Loucy (cell line): ENCODE data around the gene TM9SF1.

Source experiments
- H2AFZ ChIP-seq: fragments of 200-600 bp; sonication (generic); 2 replicates; pipeline ENCODE4 v1.6.0; 2016; ENCODE audit warnings: antibody characterized with exemption, mild to moderate bottlenecking, low read length, moderate library complexity
- H3F3A ChIP-seq: fragments of 200-600 bp; 2 replicates; pipeline ENCODE4 v1.6.0; 2016; ENCODE audit warnings: antibody characterized with exemption, low read depth, mild to moderate bottlenecking
- H3K27me3 ChIP-seq: fragments of 200-600 bp; sonication (generic); 2 replicates; pipeline ENCODE4 v1.6.1; 2014; ENCODE audit warnings: low read length, mild to moderate bottlenecking; ENCODE audit not compliant: insufficient read depth, poor library complexity, severe bottlenecking
- H3K36me3 ChIP-seq: fragments of 200-600 bp; sonication (generic); 2 replicates; pipeline ENCODE4 v1.6.1; 2016; ENCODE audit warnings: low read length; ENCODE audit not compliant: insufficient read depth
- H3K4me1 ChIP-seq: fragments of 200-600 bp; sonication (generic); 2 replicates; pipeline ENCODE4 v1.5.1; 2014; ENCODE audit warnings: low read length, mild to moderate bottlenecking; ENCODE audit not compliant: insufficient read depth, poor library complexity, severe bottlenecking
- H3K4me2 ChIP-seq: fragments of 200-600 bp; sonication (generic); 2 replicates; pipeline ENCODE4 v1.6.0; 2014; ENCODE audit warnings: antibody characterized with exemption, low read length, low read depth, mild to moderate bottlenecking; ENCODE audit not compliant: poor library complexity, severe bottlenecking
- H3K4me3 ChIP-seq: fragments of 200-600 bp; sonication (generic); 2 replicates; pipeline ENCODE4 v1.5.1; 2014; ENCODE audit warnings: low read length, mild to moderate bottlenecking, mixed read lengths; ENCODE audit not compliant: poor library complexity, severe bottlenecking
- H3K79me2 ChIP-seq: fragments of 200-600 bp; sonication (generic); 2 replicates; pipeline ENCODE4 v1.6.1; 2014; ENCODE audit warnings: low read length; ENCODE audit not compliant: insufficient read depth
- H3K9ac ChIP-seq: fragments of 200-600 bp; sonication (generic); 2 replicates; pipeline ENCODE4 v1.6.0; 2014; ENCODE audit warnings: mild to moderate bottlenecking, low read depth, low read length, moderate library complexity; ENCODE audit not compliant: poor library complexity, severe bottlenecking
- H3K9me2 ChIP-seq: fragments of 200-600 bp; sonication (generic); replicated peaks from 2 replicates; pipeline ENCODE4 v1.6.1; 2016; ENCODE audit warnings: low read depth, low read length, mixed read lengths
- H3K9me3 ChIP-seq: fragments of 200-600 bp; sonication (generic); 2 replicates; pipeline ENCODE4 v1.6.1; 2014; ENCODE audit warnings: mild to moderate bottlenecking, antibody characterized with exemption, low read length, low read depth; ENCODE audit not compliant: insufficient read depth
- H4K20me1 ChIP-seq: fragments of 200-600 bp; sonication (generic); 2 replicates; pipeline ENCODE4 v1.6.0; 2014; ENCODE audit warnings: antibody characterized with exemption, low read length, mild to moderate bottlenecking; ENCODE audit not compliant: insufficient read depth, poor library complexity, severe bottlenecking
- CTCF ChIP-seq: fragments of 200-600 bp; sonication (generic); conservative IDR thresholded peaks from 2 replicates; pipeline ENCODE4 v1.5.1; 2014; ENCODE audit warnings: mild to moderate bottlenecking, antibody characterized with exemption, low read length
- EZH2phosphoT487 ChIP-seq: fragments of 200-600 bp; IDR thresholded peaks from 2 replicates; pipeline ENCODE4 v1.6.1; 2018; ENCODE audit warnings: antibody characterized with exemption, mild to moderate bottlenecking, moderate library complexity, borderline replicate concordance

The TM9SF1 gene

GRCh38 chr14:24211311-24211710 lies 16.1 kb upstream of the TM9SF1 start:
- Histone ChIP-seq H3K27me3 (no peaks in the 10 kb centered on the region), H3K36me3 (peaks cover 19% of the 10 kb centered on the region; the same call in 1 of the 2 replicates), H3K4me2 (peak overlapping the region; percentile 78), H3K9me2 (no peaks in the 10 kb centered on the region), H3K4me1 (peaks cover 28% of the 10 kb centered on the region), H3F3A (peaks cover 9% of the 10 kb centered on the region; the same call in 1 of the 2 replicates), H2AFZ (no peak overlapping the region), H4K20me1 (peaks cover 5% of the 10 kb centered on the region), H3K9me3 (no peaks in the 10 kb centered on the region), H3K9ac (peak overlapping the region; percentile 34), H3K79me2 (peaks cover 44% of the 10 kb centered on the region), H3K4me3 (peak overlapping the region; percentile 99)
- no peak for TF ChIP-seq CTCF
- TF ChIP-seq EZH2phosphoT487 = no peak

- Histone ChIP-seq H3K79me2 (peaks cover 28% of the 10 kb centered on the region), H3F3A (no peaks in the 10 kb centered on the region), H3K4me3 (no peak overlapping the region), H3K36me3 (peaks cover 22% of the 10 kb centered on the region; the same call in 1 of the 2 replicates), H4K20me1 (peaks cover 5% of the 10 kb centered on the region), H3K27me3 (no peaks in the 10 kb centered on the region), H3K9me2 (no peaks in the 10 kb centered on the region), H3K4me2 (no peak overlapping the region), H3K9me3 (no peaks in the 10 kb centered on the region), H2AFZ (no peak overlapping the region), H3K4me1 (peaks cover 12% of the 10 kb centered on the region), H3K9ac (no peak overlapping the region)
- TF ChIP-seq EZH2phosphoT487 (no peak), CTCF (no peak)
Measured at GRCh38 chr14:24207625-24208024, 12.4 kb upstream of the TM9SF1 start.

- no peaks in the 10 kb centered on the region for H3F3A ChIP-seq
Measured at GRCh38 chr14:24207104-24207551, 11.9 kb upstream of the TM9SF1 start.

More at GRCh38 chr14:24207104-24207551, 11.9 kb upstream of the TM9SF1 start:
- Histone ChIP-seq H3K4me2 (no peak overlapping the region), H3K27me3 (no peaks in the 10 kb centered on the region), H3K4me1 (peaks cover 10% of the 10 kb centered on the region), H3K9me3 (no peaks in the 10 kb centered on the region), H3K9me2 (no peaks in the 10 kb centered on the region), H2AFZ (no peak overlapping the region), H4K20me1 (peaks cover 5% of the 10 kb centered on the region), H3K36me3 (peaks cover 22% of the 10 kb centered on the region; the same call in 1 of the 2 replicates), H3K9ac (no peak overlapping the region), H3K4me3 (no peak overlapping the region), H3K79me2 (peaks cover 23% of the 10 kb centered on the region)
- TF ChIP-seq CTCF (no peak), EZH2phosphoT487 (no peak)
